Measurements from ENCODE around the gene C1QTNF1.

DNA sequence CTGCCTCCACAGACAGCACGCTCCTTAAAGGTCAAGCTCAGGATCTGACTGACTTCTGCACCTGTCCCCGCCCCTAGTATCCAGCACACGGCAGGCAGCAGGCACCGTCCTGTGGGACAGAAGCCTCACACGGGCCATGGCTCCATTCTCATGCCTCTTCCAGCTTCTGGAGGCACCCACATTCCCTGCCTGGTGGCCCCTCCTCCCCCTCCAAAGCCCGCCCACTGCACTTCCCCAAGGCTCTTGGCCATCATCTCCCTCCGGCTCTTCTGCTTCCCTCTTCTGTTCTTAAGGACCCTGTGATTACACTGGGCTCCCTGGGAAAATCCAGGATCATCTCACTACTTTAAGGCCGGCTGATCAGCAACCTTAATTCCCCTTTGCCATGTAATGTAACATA, 17.9 kb upstream of the C1QTNF1 start:
- TF ChIP-seq, protein P1, sequence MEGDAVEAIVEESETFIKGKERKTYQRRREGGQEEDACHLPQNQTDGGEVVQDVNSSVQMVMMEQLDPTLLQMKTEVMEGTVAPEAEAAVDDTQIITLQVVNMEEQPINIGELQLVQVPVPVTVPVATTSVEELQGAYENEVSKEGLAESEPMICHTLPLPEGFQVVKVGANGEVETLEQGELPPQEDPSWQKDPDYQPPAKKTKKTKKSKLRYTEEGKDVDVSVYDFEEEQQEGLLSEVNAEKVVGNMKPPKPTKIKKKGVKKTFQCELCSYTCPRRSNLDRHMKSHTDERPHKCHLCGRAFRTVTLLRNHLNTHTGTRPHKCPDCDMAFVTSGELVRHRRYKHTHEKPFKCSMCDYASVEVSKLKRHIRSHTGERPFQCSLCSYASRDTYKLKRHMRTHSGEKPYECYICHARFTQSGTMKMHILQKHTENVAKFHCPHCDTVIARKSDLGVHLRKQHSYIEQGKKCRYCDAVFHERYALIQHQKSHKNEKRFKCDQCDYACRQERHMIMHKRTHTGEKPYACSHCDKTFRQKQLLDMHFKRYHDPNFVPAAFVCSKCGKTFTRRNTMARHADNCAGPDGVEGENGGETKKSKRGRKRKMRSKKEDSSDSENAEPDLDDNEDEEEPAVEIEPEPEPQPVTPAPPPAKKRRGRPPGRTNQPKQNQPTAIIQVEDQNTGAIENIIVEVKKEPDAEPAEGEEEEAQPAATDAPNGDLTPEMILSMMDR (conservative IDR thresholded peaks at IDR 0.05; ENCODE audit: low read length), result no peak
- no peak for TF ChIP-seq EZH2phosphoT487 (IDR thresholded peaks at IDR 0.05; ENCODE audit: borderline replicate concordance, low read depth, low read length)
